K562 (cell line): ENCODE results near the gene NINJ1. TPM values are rescaled to one million over a fixed set of nuclear protein-coding genes. Genes with fewer than 3 reads are reported as not detected.
A peak's percentile ranks its signal among the peaks of the same experiment; 100 is the strongest.

Experiments used
- ATAC-seq: fragments of 200-7000 bp; cut with Tn5 transposase; 3 replicates; pipeline ENCODE4 v1.9.1; 2020; ENCODE audit warnings: moderate library complexity
- BruUV-seq: library from RNA; stranded (reverse); fragments of 400-500 nt; replicated peaks from 2 replicates; lab custom pipeline; 2021; lab: Mats Ljungman, UMichigan
- CTCF ChIA-PET: fragments of 300-600 bp; formaldehyde crosslinking; extraction: SDS; loops from one replicate; lab custom pipeline; 2021; ENCODE audit warnings: low intra/inter-chr PET ratio; lab: Yijun Ruan, JAX
- POLR2A ChIA-PET: fragments of 300-600, 350-650 bp; sonication (Branson Sonifier 250); formaldehyde crosslinking; extraction: SDS; loops from one replicate; lab custom pipeline; 2021; ENCODE audit warnings: antibody characterized with exemption, inconsistent platforms; lab: Yijun Ruan, JAX
- DNase-seq, 4 experiments: peaks; one replicate each; pipeline versions ENCODE4 v3.0.0 to v3.0.0-alpha.2; 2011 to 2018; ENCODE audit warnings: low spot score in 3 of 4, mixed read lengths in 3 of 4; ENCODE audit errors: extremely low read depth in 1 of 4
- FAIRE-seq: peaks from 2 replicates; lab custom pipeline; 2011; peaks lifted over from hg19 to GRCh38; lab: Jason Lieb, UNC
- H2AFZ ChIP-seq: 2 replicates; pipeline ENCODE4 v1.6.0; 2011; ENCODE audit warnings: low read depth, low read length, control low read depth, inconsistent platforms
- H3K27ac ChIP-seq: fragments of 200-600 bp; 3 replicates; pipeline ENCODE4 v1.8.0; 2011; ENCODE audit warnings: low read depth, mild to moderate bottlenecking, control low read depth, inconsistent platforms, low read length, moderate library complexity, mixed read lengths; ENCODE audit errors: extremely low read depth
- H3K27me3 ChIP-seq, 2 experiments: fragments of 300-600 bp in 1 of 2; 2 replicates in 1 of 2; 3 replicates in 1 of 2; pipeline versions ENCODE4 v1.6.0 to v1.8.0; 2011; ENCODE audit warnings: inconsistent platforms in 2 of 2, low read length in 2 of 2, mild to moderate bottlenecking in 1 of 2, mixed read lengths in 1 of 2, moderate library complexity in 1 of 2; ENCODE audit not compliant: control insufficient read depth in 2 of 2, insufficient read depth in 2 of 2
- H3K36me3 ChIP-seq: fragments of 300-600 bp; 3 replicates; pipeline ENCODE4 v1.8.0; 2011; ENCODE audit warnings: mild to moderate bottlenecking, low read length, inconsistent platforms; ENCODE audit not compliant: control insufficient read depth, insufficient read depth
- H3K4me1 ChIP-seq, 2 experiments: fragments of 200-600 bp in 1 of 2; replicated peaks in 1 of 2; 2 replicates in 1 of 2; 3 replicates in 1 of 2; pipeline versions ENCODE4 v1.5.1 to v1.8.0; 2011; ENCODE audit warnings: inconsistent platforms in 2 of 2, low read length in 2 of 2, mild to moderate bottlenecking in 1 of 2, mixed read lengths in 1 of 2, moderate library complexity in 1 of 2; ENCODE audit not compliant: control insufficient read depth in 2 of 2, insufficient read depth in 2 of 2
- H3K4me2 ChIP-seq: 2 replicates; pipeline ENCODE4 v1.6.1; 2011; ENCODE audit warnings: low read length, control low read depth, inconsistent platforms, mixed read lengths; ENCODE audit not compliant: insufficient read depth
- H3K4me3 ChIP-seq: fragments of 200-600 bp; sonication (generic), shearing (Covaris generic); 2 replicates; pipeline ENCODE4 v1.5.1; 2016; ENCODE audit warnings: control low read depth, inconsistent platforms
- H3K79me2 ChIP-seq: fragments of 200-600 bp; 3 replicates; pipeline ENCODE4 v1.8.0; 2011; ENCODE audit warnings: low read length, inconsistent platforms; ENCODE audit not compliant: control insufficient read depth, insufficient read depth
- H3K9ac ChIP-seq, 2 experiments: 2 replicates each; pipeline versions ENCODE4 v1.6.0 to v1.6.1; 2011; ENCODE audit warnings: low read depth in 2 of 2, low read length in 2 of 2, control low read depth in 1 of 2, inconsistent platforms in 1 of 2, mild to moderate bottlenecking in 1 of 2, mixed read lengths in 1 of 2; ENCODE audit not compliant: insufficient read depth in 1 of 2
- H3K9me1 ChIP-seq: one replicate; pipeline ENCODE4 v1.6.0; 2011; ENCODE audit warnings: inconsistent platforms, mild to moderate bottlenecking, low read length, moderate library complexity; ENCODE audit not compliant: control insufficient read depth, insufficient read depth
- H3K9me3 ChIP-seq: replicated peaks from 2 replicates; pipeline ENCODE4 v1.5.1; 2011; ENCODE audit warnings: low read depth, low read length, inconsistent platforms; ENCODE audit not compliant: control insufficient read depth, insufficient read depth
- H4K20me1 ChIP-seq: replicated peaks from 2 replicates; pipeline ENCODE4 v1.6.1; 2011; ENCODE audit warnings: low read length, inconsistent platforms, mixed read lengths; ENCODE audit not compliant: control insufficient read depth, insufficient read depth
- C11orf30 ChIP-seq: fragments of 450-650 bp; IDR thresholded peaks from 2 replicates; pipeline ENCODE4 v1.6.1; 2016; ENCODE audit warnings: low read depth, mild to moderate bottlenecking
- FOXA1 ChIP-seq: fragments of 450-650 bp; IDR thresholded peaks from 2 replicates; pipeline ENCODE4 v1.6.1; 2016; ENCODE audit warnings: mild to moderate bottlenecking, borderline replicate concordance
- KAT2B ChIP-seq: IDR thresholded peaks from one replicate; pipeline ENCODE4 v1.6.1; 2012; ENCODE audit warnings: low read depth, mild to moderate bottlenecking, control low read depth, inconsistent platforms, low read length, moderate library complexity
- MAZ ChIP-seq, 2 experiments: fragments of 450-650 bp in 1 of 2; sonication (generic) in 1 of 2; formaldehyde crosslinking; IDR thresholded peaks in 1 of 2; conservative IDR thresholded peaks in 1 of 2; 2 replicates each; pipeline versions ENCODE4 v1.4.0 to v1.5.0; 2020; ENCODE audit warnings: mild to moderate bottlenecking in 1 of 2, missing genetic modification reagents in 1 of 2
- RAD21 ChIP-seq, 2 experiments: fragments of 250-450 bp in 1 of 2; fragments of 450-650 bp in 1 of 2; sonication (Bioruptor Pico) in 1 of 2; formaldehyde crosslinking in 1 of 2; IDR thresholded peaks in 1 of 2; conservative IDR thresholded peaks in 1 of 2; 2 replicates each; pipeline versions ENCODE4 v1.4.0 to v1.8.0; 2020 to 2022; ENCODE audit warnings: mild to moderate bottlenecking in 2 of 2, moderate library complexity in 1 of 2
- REST ChIP-seq, 2 experiments: fragments of 450-650 bp; formaldehyde crosslinking in 1 of 2; IDR thresholded peaks; 2 replicates each; pipeline versions ENCODE4 v1.4.0 to v1.6.1; 2014 to 2020; ENCODE audit warnings: mild to moderate bottlenecking in 2 of 2, borderline replicate concordance in 1 of 2, low read depth in 1 of 2
- SETDB1 ChIP-seq: IDR thresholded peaks from one replicate; pipeline ENCODE4 v1.6.1; 2012; ENCODE audit warnings: low read length, control low read depth, inconsistent platforms
- SMARCC2 ChIP-seq: fragments of 450-650 bp; IDR thresholded peaks from 2 replicates; pipeline ENCODE4 v1.6.1; 2017; ENCODE audit warnings: antibody characterized with exemption, moderate library complexity, mild to moderate bottlenecking, low read depth
- ZC3H8 ChIP-seq: fragments of 450-650 bp; IDR thresholded peaks from 2 replicates; pipeline ENCODE4 v1.6.1; 2017
- ZNF263 ChIP-seq: sonication (generic); formaldehyde crosslinking; IDR thresholded peaks from 2 replicates; pipeline ENCODE4 v1.8.0; 2022; ENCODE audit warnings: mild to moderate bottlenecking, missing genetic modification reagents, borderline replicate concordance
- WGBS: fragments of 100-300 bp; shearing (Covaris generic); methylation state at CpG from one replicate; pipeline ENCODE4 v1.1.6; 2016; ENCODE audit warnings: low coverage, mixed read lengths; ENCODE audit not compliant: insufficient coverage; ENCODE audit errors: missing lambda C conversion rate; 5-methylcytosine and 5-hydroxymethylcytosine counted together
- in situ Hi-C: fragments of 300-500 bp; cut with MboI; formaldehyde crosslinking; loops from 4 replicates; pipeline ENCODE4 v1.15.0; 2018; ENCODE audit warnings: inconsistent platforms, mixed read lengths
- intact Hi-C: fragments of 100-400 bp; cut with micrococcal nuclease; formaldehyde crosslinking; loops from 2 replicates; pipeline ENCODE4 v1.14.2; 2022
- polyA plus RNA-seq, 8 experiments: library from polyadenylated mRNA; depleted of rRNA in 4 of 8; stranded (reverse) in 5 of 8; unstranded in 3 of 8; fragments of >200 nt; fragmentation: Nextera tagmentation in 2 of 8; fragmentation: Illumina TruSeq in 1 of 8; extraction: Ambion mirVana in 2 of 8; extraction: Trizol in 1 of 8; gene quantifications; 2 replicates each; pipeline versions ENCODE4 v1.2.1 to v1.2.3, GENCODE V29; 2011 to 2014; ENCODE audit warnings: inconsistent platforms in 1 of 8, missing spikeins in 1 of 8
- total RNA-seq, 7 experiments: library from RNA; depleted of rRNA in 6 of 7; stranded (reverse); fragments of >200 nt in 6 of 7; fragmentation: Illumina TruSeq in 2 of 7; extraction: Trizol in 2 of 7; gene quantifications; 2 replicates each; pipeline versions ENCODE4 v1.2.1 to v1.2.3, GENCODE V29; 2011 to 2021; ENCODE audit warnings: low replicate concordance in 1 of 7

The NINJ1 gene
- total and polyA plus RNA-seq, 9 of the 15 experiments (the other 6 are each of a cell fraction or from before 2014, with no cell fraction given) = 0.13 to 8.4 (median 4.9) TPM

GRCh38 chr9:93154293-93154903 is 20.3 kb upstream of the NINJ1 start (continued):
- TF ChIP-seq ZNF263 (CRISPR knock-in tag) (no peak), SETDB1 (no peak), RAD21 (CRISPR knock-in tag; conservative IDR thresholded peaks at IDR 0.05 in 1 of 2, IDR thresholded peaks at IDR 0.05 in 1 of 2) (peak in 1 of 2 experiments; percentile 63; a peak in 2 of 4 replicates), ZC3H8 (no peak), MAZ (CRISPR knock-in tag; conservative IDR thresholded peaks at IDR 0.05 in 1 of 2, IDR thresholded peaks at IDR 0.05 in 1 of 2) (0 out of 4 replicates have a peak, but pooled peaks of 1 of the 2 experiments have one; percentile 40), SMARCC2 (no peak)
- TF ChIP-seq, all 486 proteins: peak for 7

GRCh38 chr9:93151097-93151784 is 17.2 kb upstream of the NINJ1 start:
- ATAC-seq (no peak; the same call in 2 of the 3 replicates), FAIRE-seq (no peak), DNase-seq (no peak)
- Histone ChIP-seq H3K27ac (no peak overlapping the region), H3K9me3 (peaks cover 4% of the 10 kb centered on the region), H3K9ac (no peak overlapping the region), H3K4me3 (no peak overlapping the region), H4K20me1 (0 out of 2 replicates have a peak, but pooled peaks cover 7% of the 10 kb centered on the region), H3K36me3 (no peaks in the 10 kb centered on the region), H3K27me3 (peaks cover 2 to 22% of the 10 kb centered on the region in 2 experiments; a peak in 4 of 5 replicates), H3K4me2 (no peak overlapping the region), H3K9me1 (no peaks in the 10 kb centered on the region), H3K79me2 (no peaks in the 10 kb centered on the region), H3K4me1 (peaks cover 0 to 6% of the 10 kb centered on the region in 2 experiments; a peak in 2 of 5 replicates), H2AFZ (no peak overlapping the region)
- CTCF ChIA-PET = no interaction called here
- POLR2A ChIA-PET = no interaction called here
- in situ Hi-C loops (no loop called here), intact Hi-C loops (loop anchor here (5.0 kb wide), 1 partner anchor 44 kb away; no protein-coding TSS in a partner anchor)
- 1% methylated on average over 8 of the region's 10 CpGs for WGBS
- BruUV-seq = no TSS peak
- no peak for TF ChIP-seq REST (IDR thresholded peaks at IDR 0.05; ENCODE audit: borderline replicate concordance)
- no peak for TF ChIP-seq REST (CRISPR knock-in tag; IDR thresholded peaks at IDR 0.05; ENCODE audit: low read depth)
- no peak for TF ChIP-seq FOXA1
- no peak for TF ChIP-seq C11orf30
- TF ChIP-seq KAT2B = no peak
